Spleen (tissue), 7 donors: Measurements from ENCODE around the gene OLFML2B.

Source experiments
- CTCF ChIP-seq, 11 experiments: fragments of 200-600 bp in 7 of 11; fragments of 450-650 bp in 4 of 11; sonication (generic) in 4 of 11; IDR thresholded peaks in 8 of 11; conservative IDR thresholded peaks in 3 of 11; 1 replicate in 7 of 11; 2 replicates in 4 of 11; pipeline versions ENCODE4 v1.4.0 to v1.8.0; 2016 to 2021; ENCODE audit warnings: antibody characterized with exemption in 11 of 11, inconsistent platforms in 4 of 11, mild to moderate bottlenecking in 1 of 11
- POLR2A ChIP-seq, 3 donors: fragments of 450-650 bp; IDR thresholded peaks; one replicate each; pipeline ENCODE4 v1.5.1; 2017; ENCODE audit warnings: antibody characterized with exemption in 3 of 3, mild to moderate bottlenecking in 1 of 3
- donor health status: DM: no; HTN: no; CAD: no; lungs with moderate emphysema.
- donor health status: DM: no; HTN: no; CAD: no.
- donor health status: DM: no; HTN: no; CAD: no.

GRCh38 chr1:162013289-162013688 is 10.4 kb downstream of the OLFML2B start:
- TF ChIP-seq CTCF (IDR thresholded peaks at IDR 0.05 in 8 of 11, conservative IDR thresholded peaks at IDR 0.05 in 3 of 11), result no peak
- TF ChIP-seq POLR2A (IDR thresholded peaks at IDR 0.05), result no peak
